Spleen (tissue), 7 donors: Measurements from ENCODE around the gene ESR1.
"Not testable (repeated sequence)": the region's sequence is repeated elsewhere in the genome, so short reads cannot be mapped to it uniquely, and the experiment has no call there.

Experiments used
- POLR2A ChIP-seq, 3 donors: fragments of 450-650 bp; IDR thresholded peaks; one replicate each; pipeline ENCODE4 v1.5.1; 2017; ENCODE audit warnings: antibody characterized with exemption in 3 of 3, mild to moderate bottlenecking in 1 of 3
- POLR2AphosphoS5 ChIP-seq, 3 donors: sonication (generic); formaldehyde crosslinking; IDR thresholded peaks; one replicate each; pipeline ENCODE4 v1.5.1; 2017; ENCODE audit warnings: antibody characterized with exemption in 3 of 3
- TF ChIP-seq, protein P1 (sequence below), 11 experiments: fragments of 200-600 bp in 7 of 11; fragments of 450-650 bp in 4 of 11; sonication (generic) in 4 of 11; IDR thresholded peaks in 8 of 11; conservative IDR thresholded peaks in 3 of 11; 1 replicate in 7 of 11; 2 replicates in 4 of 11; pipeline versions ENCODE4 v1.4.0 to v1.8.0; 2016 to 2021; ENCODE audit warnings: antibody characterized with exemption in 11 of 11, inconsistent platforms in 4 of 11, mild to moderate bottlenecking in 1 of 11
- donor health status: DM: no; HTN: no; CAD: no; lungs with moderate emphysema.
- donor health status: DM: no; HTN: no; CAD: no.
- donor health status: DM: no; HTN: no; CAD: no.

DNA sequence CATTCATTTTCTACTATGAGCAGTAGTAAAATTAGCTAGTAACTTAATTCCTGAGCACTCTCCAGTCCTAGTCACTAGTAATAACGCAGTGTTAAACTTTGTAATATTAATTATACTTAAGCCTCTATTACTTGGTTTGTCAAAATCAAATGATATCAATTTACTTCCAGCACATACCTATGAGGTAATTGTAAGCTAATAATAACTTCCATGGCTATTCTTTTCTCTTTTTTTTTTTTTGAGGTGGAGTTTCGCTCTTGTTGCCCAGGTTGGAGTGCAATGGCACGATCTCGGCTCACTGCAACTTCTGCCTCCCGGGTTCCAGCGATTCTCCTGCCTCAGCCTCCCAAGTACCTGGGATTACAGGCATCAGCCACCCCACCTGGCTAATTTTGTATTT is 219.3 kb downstream of the ESR1 start:
- TF ChIP-seq POLR2A, POLR2AphosphoS5 (IDR thresholded peaks at IDR 0.05): not testable (repeated sequence)
- TF ChIP-seq, protein P1, sequence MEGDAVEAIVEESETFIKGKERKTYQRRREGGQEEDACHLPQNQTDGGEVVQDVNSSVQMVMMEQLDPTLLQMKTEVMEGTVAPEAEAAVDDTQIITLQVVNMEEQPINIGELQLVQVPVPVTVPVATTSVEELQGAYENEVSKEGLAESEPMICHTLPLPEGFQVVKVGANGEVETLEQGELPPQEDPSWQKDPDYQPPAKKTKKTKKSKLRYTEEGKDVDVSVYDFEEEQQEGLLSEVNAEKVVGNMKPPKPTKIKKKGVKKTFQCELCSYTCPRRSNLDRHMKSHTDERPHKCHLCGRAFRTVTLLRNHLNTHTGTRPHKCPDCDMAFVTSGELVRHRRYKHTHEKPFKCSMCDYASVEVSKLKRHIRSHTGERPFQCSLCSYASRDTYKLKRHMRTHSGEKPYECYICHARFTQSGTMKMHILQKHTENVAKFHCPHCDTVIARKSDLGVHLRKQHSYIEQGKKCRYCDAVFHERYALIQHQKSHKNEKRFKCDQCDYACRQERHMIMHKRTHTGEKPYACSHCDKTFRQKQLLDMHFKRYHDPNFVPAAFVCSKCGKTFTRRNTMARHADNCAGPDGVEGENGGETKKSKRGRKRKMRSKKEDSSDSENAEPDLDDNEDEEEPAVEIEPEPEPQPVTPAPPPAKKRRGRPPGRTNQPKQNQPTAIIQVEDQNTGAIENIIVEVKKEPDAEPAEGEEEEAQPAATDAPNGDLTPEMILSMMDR (IDR thresholded peaks at IDR 0.05 in 8 of 11, conservative IDR thresholded peaks at IDR 0.05 in 3 of 11) = not testable (repeated sequence)
